GM19099 (cell line): ENCODE measurements around the gene SLC26A11.

Experiments used
- POLR2A ChIP-seq: IDR thresholded peaks from 3 replicates; pipeline ENCODE4 v1.6.1; 2011; ENCODE audit warnings: low read depth; ENCODE audit not compliant: insufficient read length; ENCODE audit errors: extremely low read depth

The SLC26A11 gene

GRCh38 chr17:80189611-80190010 is 30.6 kb upstream of the SLC26A11 start:
- TF ChIP-seq POLR2A = no peak

GRCh38 chr17:80190716-80191115 is 29.5 kb upstream of the SLC26A11 start:
- TF ChIP-seq POLR2A = no peak

GRCh38 chr17:80191192-80191591 is 29.0 kb upstream of the SLC26A11 start:
- TF ChIP-seq POLR2A = no peak

- TF ChIP-seq POLR2A = no peak
Measured at GRCh38 chr17:80191865-80192661, 28.2 kb upstream of the SLC26A11 start.

GRCh38 chr17:80195141-80195540 is 25.1 kb upstream of the SLC26A11 start:
- no peak for TF ChIP-seq POLR2A

- no peak for TF ChIP-seq POLR2A
Measured at GRCh38 chr17:80195671-80196529, 24.3 kb upstream of the SLC26A11 start.

GRCh38 chr17:80196652-80197051 is 23.6 kb upstream of the SLC26A11 start:
- no peak for TF ChIP-seq POLR2A

- no peak for TF ChIP-seq POLR2A
Measured at GRCh38 chr17:80198144-80198661, 22.0 kb upstream of the SLC26A11 start.

- no peak for TF ChIP-seq POLR2A
Measured at GRCh38 chr17:80201446-80201845, 18.8 kb upstream of the SLC26A11 start.

- TF ChIP-seq POLR2A = no peak
Measured at GRCh38 chr17:80202197-80202596, 18.0 kb upstream of the SLC26A11 start.

- no peak for TF ChIP-seq POLR2A
Measured at GRCh38 chr17:80203471-80203963, 16.7 kb upstream of the SLC26A11 start.

GRCh38 chr17:80204626-80205468 is 15.4 kb upstream of the SLC26A11 start:
- no peak for TF ChIP-seq POLR2A

GRCh38 chr17:80205811-80206210 is 14.4 kb upstream of the SLC26A11 start:
- no peak for TF ChIP-seq POLR2A

GRCh38 chr17:80208050-80208449 is 12.2 kb upstream of the SLC26A11 start:
- TF ChIP-seq POLR2A = no peak

GRCh38 chr17:80209765-80210164 is 10.5 kb upstream of the SLC26A11 start:
- TF ChIP-seq POLR2A = no peak
